GM12873 (cell line): ENCODE measurements around the gene TK2.

Experiments used
- TF ChIP-seq, protein P1 (sequence below): IDR thresholded peaks from 2 replicates; pipeline ENCODE4 v1.5.1; 2012; ENCODE audit warnings: low read depth, mild to moderate bottlenecking, moderate library complexity, low read length, control low read depth; ENCODE audit not compliant: insufficient read depth; ENCODE audit errors: missing control alignments

TK2 gene

DNA sequence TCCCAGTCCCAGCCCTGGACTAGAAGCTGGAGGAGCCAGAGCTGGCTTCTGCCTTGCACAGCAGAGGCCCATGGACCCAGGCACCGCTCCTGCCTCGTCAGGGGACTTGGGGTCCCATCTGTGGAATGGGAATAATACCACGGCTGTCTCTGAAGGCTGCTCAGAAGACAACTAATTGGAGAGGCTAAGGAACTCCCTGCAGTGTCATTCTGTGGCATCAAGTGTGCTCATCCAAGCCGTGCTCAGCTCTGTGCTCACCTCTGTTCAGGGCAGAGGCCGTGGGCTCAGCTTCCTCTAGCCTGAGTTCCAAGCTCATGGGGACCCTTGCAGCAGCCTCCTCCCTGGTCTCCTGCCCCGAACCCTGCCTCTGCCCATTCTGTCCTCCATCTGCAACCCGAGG, 91.1 kb downstream of the TK2 start:
- TF ChIP-seq, protein P1, sequence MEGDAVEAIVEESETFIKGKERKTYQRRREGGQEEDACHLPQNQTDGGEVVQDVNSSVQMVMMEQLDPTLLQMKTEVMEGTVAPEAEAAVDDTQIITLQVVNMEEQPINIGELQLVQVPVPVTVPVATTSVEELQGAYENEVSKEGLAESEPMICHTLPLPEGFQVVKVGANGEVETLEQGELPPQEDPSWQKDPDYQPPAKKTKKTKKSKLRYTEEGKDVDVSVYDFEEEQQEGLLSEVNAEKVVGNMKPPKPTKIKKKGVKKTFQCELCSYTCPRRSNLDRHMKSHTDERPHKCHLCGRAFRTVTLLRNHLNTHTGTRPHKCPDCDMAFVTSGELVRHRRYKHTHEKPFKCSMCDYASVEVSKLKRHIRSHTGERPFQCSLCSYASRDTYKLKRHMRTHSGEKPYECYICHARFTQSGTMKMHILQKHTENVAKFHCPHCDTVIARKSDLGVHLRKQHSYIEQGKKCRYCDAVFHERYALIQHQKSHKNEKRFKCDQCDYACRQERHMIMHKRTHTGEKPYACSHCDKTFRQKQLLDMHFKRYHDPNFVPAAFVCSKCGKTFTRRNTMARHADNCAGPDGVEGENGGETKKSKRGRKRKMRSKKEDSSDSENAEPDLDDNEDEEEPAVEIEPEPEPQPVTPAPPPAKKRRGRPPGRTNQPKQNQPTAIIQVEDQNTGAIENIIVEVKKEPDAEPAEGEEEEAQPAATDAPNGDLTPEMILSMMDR, result no peak

DNA sequence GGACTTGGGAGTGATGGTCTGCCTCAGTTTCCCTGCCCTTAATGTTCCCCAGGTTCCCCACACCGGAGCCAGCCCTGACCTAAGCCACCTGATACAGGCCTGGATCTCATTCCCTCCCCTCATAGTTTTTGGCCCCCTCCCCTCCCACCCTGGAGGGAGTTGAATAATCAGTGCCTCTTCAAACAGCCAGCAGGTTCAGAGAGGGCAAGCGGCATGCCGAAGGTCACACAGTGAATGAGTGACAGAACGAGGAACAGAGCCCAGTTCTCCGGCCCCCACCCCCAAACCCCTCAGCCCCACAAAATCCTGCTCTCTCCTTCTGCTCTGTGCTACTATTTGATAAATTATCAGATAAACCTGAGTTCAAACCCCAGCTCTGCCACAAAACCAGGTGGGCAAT, 91.6 kb downstream of the TK2 start:
- TF ChIP-seq, protein P1, result no peak
